OCI-LY1 (cell line): ENCODE results near the gene TMCC1.

Source experiments
- H2AFZ ChIP-seq: fragments of 200-600 bp; sonication (generic), shearing (Covaris generic); 2 replicates; pipeline ENCODE4 v1.6.0; 2014; ENCODE audit warnings: antibody characterized with exemption, mild to moderate bottlenecking, low read length
- H3F3A ChIP-seq: fragments of 200-600 bp; sonication (generic), shearing (Covaris generic); 2 replicates; pipeline ENCODE4 v1.6.0; 2014; ENCODE audit warnings: mild to moderate bottlenecking, antibody characterized with exemption, low read length, moderate library complexity; ENCODE audit not compliant: insufficient read depth
- H3K27ac ChIP-seq: fragments of 200-600 bp; sonication (generic); 2 replicates; pipeline ENCODE4 v1.5.1; 2014; ENCODE audit warnings: low read length, mixed run types, mild to moderate bottlenecking, low read depth; ENCODE audit not compliant: poor library complexity, severe bottlenecking
- H3K27me3 ChIP-seq: fragments of 200-600 bp; sonication (generic); 2 replicates; pipeline ENCODE4 v1.6.0; 2014; ENCODE audit warnings: antibody characterized with exemption, mild to moderate bottlenecking, low read length, moderate library complexity; ENCODE audit not compliant: insufficient read depth
- H3K36me3 ChIP-seq: fragments of 200-600 bp; sonication (generic); 2 replicates; pipeline ENCODE4 v1.6.1; 2014; ENCODE audit warnings: mild to moderate bottlenecking, antibody characterized with exemption, low read length, moderate library complexity, mixed read lengths; ENCODE audit not compliant: insufficient read depth
- H3K4me1 ChIP-seq: fragments of 200-600 bp; sonication (generic); 2 replicates; pipeline ENCODE4 v1.5.1; 2014; ENCODE audit warnings: mild to moderate bottlenecking, low read length, moderate library complexity; ENCODE audit not compliant: insufficient read depth, severe bottlenecking
- H3K4me2 ChIP-seq: fragments of 200-600 bp; sonication (generic), shearing (Covaris generic); 2 replicates; pipeline ENCODE4 v1.6.1; 2014; ENCODE audit warnings: low read length
- H3K4me3 ChIP-seq: fragments of 200-600 bp; sonication (generic); 2 replicates; pipeline ENCODE4 v1.5.1; 2014; ENCODE audit warnings: low read length, low read depth, mild to moderate bottlenecking, mixed read lengths; ENCODE audit not compliant: poor library complexity, severe bottlenecking
- H3K79me2 ChIP-seq: fragments of 200-600 bp; shearing (Covaris generic); 2 replicates; pipeline ENCODE4 v1.6.1; 2016; ENCODE audit warnings: mixed run types, low read length, mixed read lengths; ENCODE audit not compliant: insufficient read depth
- H3K9ac ChIP-seq: fragments of 200-600 bp; sonication (generic), shearing (Covaris generic); 2 replicates; pipeline ENCODE4 v1.6.1; 2014; ENCODE audit warnings: mild to moderate bottlenecking, low read length, mixed read lengths
- H3K9me2 ChIP-seq: fragments of 200-600 bp; sonication (generic), shearing (Covaris generic); 2 replicates; pipeline ENCODE4 v1.6.1; 2014; ENCODE audit warnings: low read depth, mild to moderate bottlenecking, low read length, mixed read lengths
- H3K9me3 ChIP-seq: fragments of 200-600 bp; shearing (Covaris generic); 2 replicates; pipeline ENCODE4 v1.6.1; 2014; ENCODE audit warnings: low read length, mixed read lengths
- H4K20me1 ChIP-seq: fragments of 200-600 bp; sonication (generic), shearing (Covaris generic); 2 replicates; pipeline ENCODE4 v1.6.0; 2016; ENCODE audit warnings: mild to moderate bottlenecking, low read length; ENCODE audit not compliant: insufficient read depth
- EZH2 ChIP-seq: fragments of 200-600 bp; sonication (generic), shearing (Covaris generic); IDR thresholded peaks from 2 replicates; pipeline ENCODE4 v1.8.0; 2017; ENCODE audit warnings: borderline replicate concordance, mixed run types, mild to moderate bottlenecking, antibody characterized with exemption, low read length, moderate library complexity, mixed read lengths
- TF ChIP-seq, protein P1 (sequence below): fragments of 200-600 bp; sonication (generic), shearing (Covaris generic); IDR thresholded peaks from 2 replicates; pipeline ENCODE4 v1.5.1; 2017; ENCODE audit warnings: mild to moderate bottlenecking, antibody characterized with exemption, low read length, moderate library complexity, mixed read lengths

The TMCC1 gene

DNA sequence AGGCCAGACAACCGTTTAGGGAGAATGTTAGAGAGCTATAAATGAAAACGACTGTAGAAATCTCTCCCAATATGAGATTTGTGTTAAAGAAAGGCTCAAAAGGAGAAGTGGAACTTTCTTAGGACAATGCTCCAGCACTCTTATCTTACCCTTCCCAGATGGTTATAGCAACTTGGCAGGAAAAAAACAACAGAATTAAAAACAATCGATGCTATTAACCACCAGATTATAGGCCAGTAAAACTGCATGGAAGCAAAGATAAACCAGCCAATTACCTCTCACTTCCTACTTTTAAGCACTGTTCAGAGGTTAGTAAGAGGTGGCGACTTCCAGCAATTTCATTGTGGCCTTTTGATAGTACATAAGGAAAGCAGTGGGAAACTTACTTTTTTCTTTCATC, 72.9 kb downstream of the TMCC1 start:
- Histone ChIP-seq H4K20me1 (no peaks in the 10 kb centered on the region), H3K36me3 (peaks cover 13% of the 10 kb centered on the region; the same call in 1 of the 2 replicates), H3K4me1 (peaks cover 17% of the 10 kb centered on the region), H3K4me3 (no peak overlapping the region), H2AFZ (no peak overlapping the region), H3K79me2 (no peaks in the 10 kb centered on the region), H3K27me3 (no peaks in the 10 kb centered on the region), H3K4me2 (no peak overlapping the region), H3K9me2 (no peaks in the 10 kb centered on the region), H3K9me3 (no peaks in the 10 kb centered on the region), H3F3A (no peaks in the 10 kb centered on the region), H3K27ac (no peak overlapping the region), H3K9ac (no peak overlapping the region)
- TF ChIP-seq EZH2 = no peak
- TF ChIP-seq, protein P1, sequence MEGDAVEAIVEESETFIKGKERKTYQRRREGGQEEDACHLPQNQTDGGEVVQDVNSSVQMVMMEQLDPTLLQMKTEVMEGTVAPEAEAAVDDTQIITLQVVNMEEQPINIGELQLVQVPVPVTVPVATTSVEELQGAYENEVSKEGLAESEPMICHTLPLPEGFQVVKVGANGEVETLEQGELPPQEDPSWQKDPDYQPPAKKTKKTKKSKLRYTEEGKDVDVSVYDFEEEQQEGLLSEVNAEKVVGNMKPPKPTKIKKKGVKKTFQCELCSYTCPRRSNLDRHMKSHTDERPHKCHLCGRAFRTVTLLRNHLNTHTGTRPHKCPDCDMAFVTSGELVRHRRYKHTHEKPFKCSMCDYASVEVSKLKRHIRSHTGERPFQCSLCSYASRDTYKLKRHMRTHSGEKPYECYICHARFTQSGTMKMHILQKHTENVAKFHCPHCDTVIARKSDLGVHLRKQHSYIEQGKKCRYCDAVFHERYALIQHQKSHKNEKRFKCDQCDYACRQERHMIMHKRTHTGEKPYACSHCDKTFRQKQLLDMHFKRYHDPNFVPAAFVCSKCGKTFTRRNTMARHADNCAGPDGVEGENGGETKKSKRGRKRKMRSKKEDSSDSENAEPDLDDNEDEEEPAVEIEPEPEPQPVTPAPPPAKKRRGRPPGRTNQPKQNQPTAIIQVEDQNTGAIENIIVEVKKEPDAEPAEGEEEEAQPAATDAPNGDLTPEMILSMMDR = no peak

DNA sequence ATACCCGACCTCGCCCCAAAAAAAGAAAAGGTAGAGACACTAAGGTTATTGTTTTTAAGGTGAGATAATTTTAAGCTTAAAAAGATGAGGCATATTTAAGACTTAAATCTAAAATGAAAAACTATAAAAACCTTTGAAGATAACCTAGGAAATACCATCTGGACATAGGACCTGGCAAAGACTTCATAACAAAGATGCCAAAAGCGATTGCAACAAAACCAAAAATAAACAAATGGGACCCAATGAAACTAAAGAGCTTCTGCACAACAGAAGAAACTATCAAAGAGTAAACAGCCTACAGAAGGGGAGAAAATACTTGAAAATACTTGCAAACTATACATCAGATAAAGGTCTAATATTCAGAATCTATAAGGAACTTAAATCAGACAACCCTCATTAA, 80.9 kb downstream of the TMCC1 start:
- peaks cover 2% of the 10 kb centered on the region; the same call in 1 of the 2 replicates for H3K9me3 ChIP-seq
- no peak overlapping the region for H2AFZ ChIP-seq
- no peak overlapping the region for H3K4me2 ChIP-seq
- no peak overlapping the region for H3K4me3 ChIP-seq
- no peaks in the 10 kb centered on the region for H3K4me1 ChIP-seq
- TF ChIP-seq, protein P1 = no peak
- no peak for TF ChIP-seq EZH2
- H3K27ac ChIP-seq = no peak overlapping the region
- no peaks in the 10 kb centered on the region for H4K20me1 ChIP-seq
- H3K79me2 ChIP-seq = peaks cover 23% of the 10 kb centered on the region; the same call in 1 of the 2 replicates
- H3K9me2 ChIP-seq = no peaks in the 10 kb centered on the region
- no peaks in the 10 kb centered on the region for H3F3A ChIP-seq
- H3K36me3 ChIP-seq = peaks cover 26% of the 10 kb centered on the region
- H3K9ac ChIP-seq = no peak overlapping the region
- H3K27me3 ChIP-seq = no peaks in the 10 kb centered on the region

DNA sequence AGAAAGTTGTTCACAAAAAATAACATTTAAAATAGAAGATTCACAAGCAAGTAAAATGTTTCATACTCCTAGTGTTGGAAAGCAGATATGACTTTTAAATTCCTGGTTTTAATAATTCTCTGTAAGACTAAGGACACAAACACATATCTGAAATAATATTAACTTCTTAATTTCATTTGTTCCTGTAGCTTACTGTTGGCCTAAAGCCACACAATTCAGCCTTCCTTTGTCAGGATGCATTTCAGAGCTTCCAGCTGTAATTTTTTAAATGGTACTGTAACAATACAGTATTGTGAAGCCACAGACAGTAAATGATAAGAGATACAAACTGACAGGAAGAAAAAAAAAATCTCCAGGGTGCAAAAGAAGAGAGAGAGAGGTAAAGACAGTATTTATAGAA, 84.2 kb downstream of the TMCC1 start:
- Histone ChIP-seq H3K4me1 (no peaks in the 10 kb centered on the region), H3K79me2 (peaks cover 26% of the 10 kb centered on the region; the same call in 1 of the 2 replicates), H3K36me3 (peaks cover 17% of the 10 kb centered on the region; the same call in 1 of the 2 replicates), H4K20me1 (no peaks in the 10 kb centered on the region), H3K27ac (no peak overlapping the region), H3F3A (no peaks in the 10 kb centered on the region), H3K9me3 (no peaks in the 10 kb centered on the region), H3K9ac (no peak overlapping the region), H3K9me2 (no peaks in the 10 kb centered on the region), H3K4me3 (no peak overlapping the region), H3K27me3 (no peaks in the 10 kb centered on the region), H3K4me2 (no peak overlapping the region), H2AFZ (no peak overlapping the region)
- TF ChIP-seq, protein P1 = no peak
- no peak for TF ChIP-seq EZH2
